H9 (cell line): Measurements from ENCODE around the gene EIF1AD. TPM values are rescaled to one million over a fixed set of nuclear protein-coding genes. Genes with fewer than 3 reads are reported as not detected.

Source experiments
- DNase-seq: peaks from one replicate; pipeline ENCODE4 v3.0.0-alpha.2; 2017
- H2AFZ ChIP-seq: one replicate; pipeline ENCODE4 v1.6.1; 2013; ENCODE audit warnings: mild to moderate bottlenecking, low read length, control low read depth, moderate library complexity
- H2AK5ac ChIP-seq: 2 replicates; pipeline ENCODE4 v1.6.1; 2013; ENCODE audit warnings: low read length, control low read depth, mixed read lengths; ENCODE audit not compliant: insufficient read length
- H2BK120ac ChIP-seq: one replicate; pipeline ENCODE4 v1.6.1; 2013; ENCODE audit warnings: low read depth, mild to moderate bottlenecking, low read length, control low read depth, inconsistent platforms; ENCODE audit not compliant: poor library complexity, severe bottlenecking
- H2BK12ac ChIP-seq: 2 replicates; pipeline ENCODE4 v1.6.1; 2013; ENCODE audit warnings: low read length, control low read depth, mixed read lengths, low read depth; ENCODE audit not compliant: insufficient read length
- H2BK15ac ChIP-seq: 2 replicates; pipeline ENCODE4 v1.6.1; 2013; ENCODE audit warnings: low read depth, low read length, control low read depth
- H2BK20ac ChIP-seq: one replicate; pipeline ENCODE4 v1.6.1; 2013; ENCODE audit warnings: low read depth, mild to moderate bottlenecking, low read length, control low read depth, inconsistent platforms; ENCODE audit not compliant: poor library complexity, severe bottlenecking
- H2BK5ac ChIP-seq: 2 replicates; pipeline ENCODE4 v1.6.1; 2013; ENCODE audit warnings: low read length, control low read depth, mixed read lengths; ENCODE audit not compliant: insufficient read length
- H3K14ac ChIP-seq: 2 replicates; pipeline ENCODE4 v1.6.1; 2013; ENCODE audit warnings: low read length, control low read depth; ENCODE audit not compliant: insufficient read depth
- H3K18ac ChIP-seq: 2 replicates; pipeline ENCODE4 v1.6.1; 2013; ENCODE audit warnings: low read depth, mild to moderate bottlenecking, mixed read lengths, low read length, control low read depth; ENCODE audit not compliant: insufficient read length
- H3K23ac ChIP-seq: 2 replicates; pipeline ENCODE4 v1.6.1; 2013; ENCODE audit warnings: low read length, control low read depth, mixed read lengths, low read depth; ENCODE audit not compliant: insufficient read length
- H3K23me2 ChIP-seq: 2 replicates; pipeline ENCODE4 v1.6.1; 2013; ENCODE audit warnings: low read depth, mild to moderate bottlenecking, mixed read lengths, low read length, control low read depth; ENCODE audit not compliant: insufficient read length, poor library complexity, severe bottlenecking
- H3K27ac ChIP-seq: 2 replicates; pipeline ENCODE4 v1.5.1; 2013; ENCODE audit warnings: low read length, control low read depth, mixed read lengths, low read depth; ENCODE audit not compliant: insufficient read length
- H3K27me3 ChIP-seq: 2 replicates; pipeline ENCODE4 v1.6.1; 2013; ENCODE audit warnings: low read length, control low read depth, inconsistent platforms; ENCODE audit not compliant: insufficient read depth
- H3K4ac ChIP-seq: 2 replicates; pipeline ENCODE4 v1.6.1; 2013; ENCODE audit warnings: low read depth, mild to moderate bottlenecking, control low read depth, inconsistent platforms, low read length, moderate library complexity
- H3K4me1 ChIP-seq: 2 replicates; pipeline ENCODE4 v1.6.1; 2013; ENCODE audit warnings: low read length, control low read depth, inconsistent platforms; ENCODE audit not compliant: insufficient read depth
- H3K4me2 ChIP-seq: 2 replicates; pipeline ENCODE4 v1.6.1; 2013; ENCODE audit warnings: low read length, control low read depth, mixed read lengths; ENCODE audit not compliant: insufficient read length, insufficient read depth
- H3K56ac ChIP-seq: 2 replicates; pipeline ENCODE4 v1.6.1; 2013; ENCODE audit warnings: low read depth, mild to moderate bottlenecking, mixed read lengths, low read length, control low read depth; ENCODE audit not compliant: insufficient read length
- H3K79me1 ChIP-seq: 2 replicates; pipeline ENCODE4 v1.6.1; 2013; ENCODE audit warnings: low read depth, mild to moderate bottlenecking, moderate library complexity, low read length, control low read depth, inconsistent platforms; ENCODE audit not compliant: insufficient read depth, poor library complexity, severe bottlenecking
- H3K79me2 ChIP-seq: 2 replicates; pipeline ENCODE4 v1.6.1; 2013; ENCODE audit warnings: low read length, control low read depth, inconsistent platforms; ENCODE audit not compliant: insufficient read depth
- H3K9ac ChIP-seq: 2 replicates; pipeline ENCODE4 v1.6.1; 2013; ENCODE audit warnings: low read length, control low read depth, mixed read lengths; ENCODE audit not compliant: insufficient read length; ENCODE audit errors: extremely low read depth
- H3K9me3 ChIP-seq: one replicate; pipeline ENCODE4 v1.6.1; 2013; ENCODE audit warnings: low read depth, low read length, inconsistent platforms; ENCODE audit not compliant: control insufficient read depth
- H3T11ph ChIP-seq: one replicate; pipeline ENCODE4 v1.6.1; 2013; ENCODE audit warnings: mild to moderate bottlenecking, low read length, control low read depth, inconsistent platforms
- H4K20me1 ChIP-seq: one replicate; pipeline ENCODE4 v1.6.1; 2013; ENCODE audit not compliant: control insufficient read depth, insufficient read length, insufficient read depth
- H4K5ac ChIP-seq: 2 replicates; pipeline ENCODE4 v1.6.1; 2013; ENCODE audit warnings: low read depth, mild to moderate bottlenecking, mixed read lengths, low read length, control low read depth; ENCODE audit not compliant: insufficient read length
- H4K8ac ChIP-seq: replicated peaks from 2 replicates; pipeline ENCODE4 v1.6.1; 2013; ENCODE audit warnings: low read length, control low read depth, mixed read lengths, low read depth; ENCODE audit not compliant: insufficient read length
- H4K91ac ChIP-seq: 2 replicates; pipeline ENCODE4 v1.6.1; 2013; ENCODE audit warnings: low read depth, mild to moderate bottlenecking, moderate library complexity, mixed read lengths, low read length, control low read depth; ENCODE audit not compliant: insufficient read length
- H3K27ac Mint-ChIP-seq, 3 experiments: 2 replicates in 2 of 3; 3 replicates in 1 of 3; pipeline ENCODE4 v1.8.0; 2020 to 2021; ENCODE audit warnings: mixed read lengths in 3 of 3, mild to moderate bottlenecking in 1 of 3, moderate library complexity in 1 of 3
- H3K27me3 Mint-ChIP-seq: 2 replicates; pipeline ENCODE4 v1.8.0; 2021; ENCODE audit warnings: low read depth, mild to moderate bottlenecking, moderate library complexity, mixed read lengths
- H3K36me3 Mint-ChIP-seq, 3 experiments: 2 replicates in 2 of 3; 3 replicates in 1 of 3; pipeline ENCODE4 v1.8.0; 2020 to 2021; ENCODE audit warnings: low read depth in 3 of 3, mixed read lengths in 3 of 3; ENCODE audit not compliant: insufficient read depth in 1 of 3
- H3K4me1 Mint-ChIP-seq, 2 experiments: 2 replicates each; pipeline ENCODE4 v1.8.0; 2020; ENCODE audit warnings: mixed read lengths in 2 of 2
- H3K4me3 Mint-ChIP-seq, 2 experiments: 2 replicates in 1 of 2; 3 replicates in 1 of 2; pipeline ENCODE4 v1.8.0; 2020 to 2021; ENCODE audit warnings: mild to moderate bottlenecking in 2 of 2, mixed read lengths in 2 of 2, moderate library complexity in 1 of 2
- H3K9me3 Mint-ChIP-seq, 2 experiments: 2 replicates in 1 of 2; 3 replicates in 1 of 2; pipeline ENCODE4 v1.8.0; 2020; ENCODE audit warnings: mild to moderate bottlenecking in 2 of 2, mixed read lengths in 2 of 2, moderate library complexity in 1 of 2
- WGBS: extraction: QIAGEN DNeasy Blood & Tissue Kit; methylation state at CpG from one replicate; pipeline ENCODE4 v1.1.7; 2013; ENCODE audit warnings: missing lambda C conversion rate, low lambda C conversion rate, mixed read lengths; ENCODE audit not compliant: insufficient read length; ENCODE audit errors: extremely low coverage; 5-methylcytosine and 5-hydroxymethylcytosine counted together
- total RNA-seq: library from RNA; stranded (reverse); gene quantifications from 2 replicates; pipeline ENCODE4 v1.2.1, GENCODE V29; 2021
- TF ChIP-seq, protein P1 (sequence below): fragments of 200-600 bp; sonication (generic); conservative IDR thresholded peaks from 3 replicates; pipeline ENCODE4 v1.8.0; 2021; ENCODE audit warnings: antibody characterized with exemption, mild to moderate bottlenecking

The EIF1AD gene
- total RNA-seq, 1 experiment from 2014 or later = 46.7 TPM

GRCh38 chr11:65988791-65989592 is 13.0 kb downstream of the EIF1AD start:
- H3K9ac ChIP-seq = no peak overlapping the region
- no peaks in the 10 kb centered on the region for H3K79me1 ChIP-seq
- no peaks in the 10 kb centered on the region for H3K79me2 ChIP-seq
- no peaks in the 10 kb centered on the region for H4K20me1 ChIP-seq
- H2BK12ac ChIP-seq = no peak overlapping the region
- Mint-ChIP-seq H3K27ac (no peak overlapping the region), H3K27me3 (no peaks in the 10 kb centered on the region; the same call in 1 of the 2 replicates), H3K36me3 (peaks cover 0 to 7% (median 0%) of the 10 kb centered on the region in 3 experiments; a peak in 2 of 7 replicates), H3K4me1 (peaks cover 0 to 2% of the 10 kb centered on the region in 2 experiments; a peak in 1 of 4 replicates), H3K4me3 (peak overlapping the region in 1 of 2 experiments; percentile 39; a peak in 2 of 5 replicates), H3K9me3 (no peaks in the 10 kb centered on the region)
- H3K56ac ChIP-seq = no peak overlapping the region
- H2BK120ac ChIP-seq = no peak overlapping the region
- H3K4ac ChIP-seq = no peak overlapping the region
- no CpG with 5 or more reads among the region's 10 CpGs for WGBS
- H3K27me3 ChIP-seq = no peaks in the 10 kb centered on the region
- DNase-seq = peak; percentile 92
- no peak overlapping the region for H3K23ac ChIP-seq
- no peak overlapping the region for H2BK15ac ChIP-seq
- H3K14ac ChIP-seq = no peak overlapping the region
- no peak overlapping the region for H4K91ac ChIP-seq
- no peak overlapping the region for H3K4me2 ChIP-seq
- H2AFZ ChIP-seq = no peak overlapping the region
- H3K27ac ChIP-seq = no peak overlapping the region
- no peaks in the 10 kb centered on the region for H3K23me2 ChIP-seq
- no peak overlapping the region for H3K18ac ChIP-seq
- no peak overlapping the region for H2BK5ac ChIP-seq
- TF ChIP-seq, protein P1, sequence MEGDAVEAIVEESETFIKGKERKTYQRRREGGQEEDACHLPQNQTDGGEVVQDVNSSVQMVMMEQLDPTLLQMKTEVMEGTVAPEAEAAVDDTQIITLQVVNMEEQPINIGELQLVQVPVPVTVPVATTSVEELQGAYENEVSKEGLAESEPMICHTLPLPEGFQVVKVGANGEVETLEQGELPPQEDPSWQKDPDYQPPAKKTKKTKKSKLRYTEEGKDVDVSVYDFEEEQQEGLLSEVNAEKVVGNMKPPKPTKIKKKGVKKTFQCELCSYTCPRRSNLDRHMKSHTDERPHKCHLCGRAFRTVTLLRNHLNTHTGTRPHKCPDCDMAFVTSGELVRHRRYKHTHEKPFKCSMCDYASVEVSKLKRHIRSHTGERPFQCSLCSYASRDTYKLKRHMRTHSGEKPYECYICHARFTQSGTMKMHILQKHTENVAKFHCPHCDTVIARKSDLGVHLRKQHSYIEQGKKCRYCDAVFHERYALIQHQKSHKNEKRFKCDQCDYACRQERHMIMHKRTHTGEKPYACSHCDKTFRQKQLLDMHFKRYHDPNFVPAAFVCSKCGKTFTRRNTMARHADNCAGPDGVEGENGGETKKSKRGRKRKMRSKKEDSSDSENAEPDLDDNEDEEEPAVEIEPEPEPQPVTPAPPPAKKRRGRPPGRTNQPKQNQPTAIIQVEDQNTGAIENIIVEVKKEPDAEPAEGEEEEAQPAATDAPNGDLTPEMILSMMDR = peak; percentile 99
- no peak overlapping the region for H2BK20ac ChIP-seq
- no peaks in the 10 kb centered on the region for H3K4me1 ChIP-seq
- no peak overlapping the region for H4K8ac ChIP-seq
- H2AK5ac ChIP-seq = no peak overlapping the region
- H4K5ac ChIP-seq = no peak overlapping the region
- no peak overlapping the region for H3T11ph ChIP-seq
- H3K9me3 ChIP-seq = no peaks in the 10 kb centered on the region
